ENCODE measurements around the gene KCNQ2.
"Not testable (repeated sequence)": the region's sequence is repeated elsewhere in the genome, so short reads cannot be mapped to it uniquely, and the experiment has no call there.

The KCNQ2 gene

GRCh38 chr20:63488315-63489251 is 16.1 kb upstream of the KCNQ2 start:
- DNase-seq = no peak

DNA sequence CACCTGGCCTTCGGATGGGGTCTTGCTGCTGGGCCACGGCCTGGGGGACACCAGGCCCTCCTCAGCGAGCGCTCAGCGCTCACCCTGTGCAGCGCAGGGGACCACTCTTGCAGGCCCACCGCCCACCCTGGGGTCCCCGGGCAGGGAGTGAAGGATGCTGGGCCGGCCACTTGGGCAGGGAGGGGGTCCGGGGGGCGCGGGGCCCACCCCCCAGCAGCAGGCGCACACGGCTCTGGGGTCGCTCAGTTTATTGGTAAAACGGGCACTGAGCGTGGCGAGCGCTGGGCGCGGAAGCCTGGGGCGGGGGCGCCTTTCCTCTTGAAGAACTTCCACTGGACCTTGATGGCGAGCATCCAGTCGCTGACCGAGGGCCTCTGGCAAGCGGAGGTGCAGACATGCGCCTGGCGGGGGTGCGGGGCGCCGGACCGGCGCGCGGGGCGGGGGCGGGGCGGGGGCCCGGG is 15.4 kb upstream of the KCNQ2 start:
- no peak for DNase-seq

- no peak for DNase-seq
These were observed 14.8 kb upstream of the KCNQ2 start for GRCh38 chr20:63487116-63487764.

- DNase-seq = no peak
These were observed 13.9 kb upstream of the KCNQ2 start for GRCh38 chr20:63486300-63486855.

GRCh38 chr20:63484651-63485403 is 12.4 kb upstream of the KCNQ2 start:
- no peak for DNase-seq

- DNase-seq = no peak
These were observed 11.8 kb upstream of the KCNQ2 start for GRCh38 chr20:63484236-63484635.

- no peak for DNase-seq
These were observed 11.4 kb upstream of the KCNQ2 start for GRCh38 chr20:63483834-63484233.

- DNase-seq = no peak
These were observed 9.6 kb upstream of the KCNQ2 start for GRCh38 chr20:63482021-63482587.

DNA sequence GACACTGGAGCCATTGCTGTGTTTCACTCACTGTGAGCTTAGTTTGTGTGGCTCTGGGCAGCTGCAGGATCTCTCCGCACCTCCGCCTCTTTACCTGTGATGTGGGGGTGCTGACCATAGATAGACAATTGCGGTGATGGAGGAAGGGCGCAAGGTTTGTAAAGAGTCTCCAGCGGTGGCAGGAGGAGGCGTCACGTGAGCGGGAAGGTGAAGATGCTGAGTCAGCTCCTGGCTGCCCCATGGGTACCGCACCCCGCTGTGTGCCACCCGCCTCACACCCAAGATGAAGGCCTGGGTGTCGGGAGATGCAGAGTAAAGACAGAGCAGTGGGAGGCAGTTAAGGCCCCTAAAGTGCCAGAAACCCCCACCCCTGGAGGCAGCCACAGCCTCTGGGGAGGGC is 9.0 kb upstream of the KCNQ2 start:
- DNase-seq = no peak

- DNase-seq = not testable (repeated sequence)
These were observed 7.4 kb upstream of the KCNQ2 start for GRCh38 chr20:63479695-63480419.

DNA sequence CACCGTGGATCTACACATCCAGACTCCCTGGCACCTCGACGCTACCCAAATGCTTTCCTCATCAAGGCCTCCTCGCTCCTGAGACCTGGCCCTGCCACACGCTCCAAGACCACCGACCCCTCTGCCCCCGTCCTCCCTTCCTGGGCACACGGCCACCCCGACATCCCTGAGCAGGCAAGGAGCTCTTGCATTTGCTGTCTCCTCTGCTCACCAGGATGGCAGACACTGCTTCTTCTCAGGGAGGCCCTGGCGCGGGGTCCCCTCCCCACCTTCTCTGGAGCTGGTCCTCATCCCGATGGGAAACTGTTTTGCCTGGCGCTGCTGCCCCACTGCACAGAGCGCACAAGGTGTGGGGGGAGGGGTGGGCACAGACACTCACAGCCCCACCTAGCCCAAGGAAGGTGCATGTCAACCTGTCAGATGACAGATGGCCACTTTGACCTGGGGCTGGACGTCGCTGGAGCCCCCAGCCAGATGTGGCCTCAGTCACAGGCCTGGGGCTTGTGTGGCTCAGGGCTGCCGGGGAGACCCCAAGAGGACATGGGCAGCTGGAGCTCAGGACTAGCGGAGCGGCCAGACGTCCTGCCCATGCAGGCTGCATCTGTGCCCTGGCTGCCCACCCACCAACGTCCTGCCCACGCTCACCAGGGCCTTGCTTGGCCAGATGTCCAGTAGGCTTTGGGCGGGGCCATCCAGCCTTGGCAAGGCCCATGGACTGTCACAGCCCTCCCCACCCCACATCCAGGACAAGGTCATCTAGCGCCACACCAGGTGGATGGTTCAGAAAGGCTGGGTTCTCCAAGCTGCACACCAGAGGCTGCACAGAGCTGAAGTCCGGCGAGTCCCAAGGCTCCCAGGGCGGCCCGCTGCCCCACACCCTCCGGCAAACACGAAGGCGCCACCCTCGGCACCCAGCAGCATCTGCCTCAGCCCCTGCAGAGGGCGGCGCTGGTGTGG is 6.2 kb upstream of the KCNQ2 start:
- DNase-seq = no peak

GRCh38 chr20:63477944-63478343 is 5.5 kb upstream of the KCNQ2 start:
- DNase-seq = no peak

DNA sequence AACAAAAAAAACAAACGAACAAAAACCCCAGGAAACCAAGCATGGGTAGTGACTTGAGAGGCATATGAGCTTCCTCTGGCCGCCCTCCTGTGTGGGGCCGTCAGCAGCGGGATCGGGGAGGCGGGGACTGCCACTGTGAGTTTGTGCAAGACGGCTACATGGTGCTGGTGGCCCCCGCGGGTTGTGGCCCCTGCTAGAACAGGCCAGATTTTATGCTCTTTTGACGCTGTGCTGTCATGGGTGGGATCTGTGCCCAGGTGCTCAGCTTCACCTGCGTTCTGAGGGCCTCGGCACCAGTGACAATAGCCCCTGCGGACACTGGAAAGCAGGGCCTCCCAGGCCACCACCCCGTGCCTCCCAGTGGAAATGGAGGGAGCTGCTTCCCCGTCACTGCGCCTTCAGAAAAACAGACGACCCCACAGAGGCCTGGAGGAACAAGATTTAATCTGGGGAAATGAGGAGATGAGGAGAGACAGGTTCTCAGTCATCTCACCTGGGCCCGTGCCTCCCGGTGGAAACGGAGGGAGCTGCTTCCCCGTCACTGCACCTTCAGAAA is 4.7 kb upstream of the KCNQ2 start:
- no peak for DNase-seq

- DNase-seq = no peak
These were observed 2.8 kb upstream of the KCNQ2 start for GRCh38 chr20:63475209-63475608.

DNA sequence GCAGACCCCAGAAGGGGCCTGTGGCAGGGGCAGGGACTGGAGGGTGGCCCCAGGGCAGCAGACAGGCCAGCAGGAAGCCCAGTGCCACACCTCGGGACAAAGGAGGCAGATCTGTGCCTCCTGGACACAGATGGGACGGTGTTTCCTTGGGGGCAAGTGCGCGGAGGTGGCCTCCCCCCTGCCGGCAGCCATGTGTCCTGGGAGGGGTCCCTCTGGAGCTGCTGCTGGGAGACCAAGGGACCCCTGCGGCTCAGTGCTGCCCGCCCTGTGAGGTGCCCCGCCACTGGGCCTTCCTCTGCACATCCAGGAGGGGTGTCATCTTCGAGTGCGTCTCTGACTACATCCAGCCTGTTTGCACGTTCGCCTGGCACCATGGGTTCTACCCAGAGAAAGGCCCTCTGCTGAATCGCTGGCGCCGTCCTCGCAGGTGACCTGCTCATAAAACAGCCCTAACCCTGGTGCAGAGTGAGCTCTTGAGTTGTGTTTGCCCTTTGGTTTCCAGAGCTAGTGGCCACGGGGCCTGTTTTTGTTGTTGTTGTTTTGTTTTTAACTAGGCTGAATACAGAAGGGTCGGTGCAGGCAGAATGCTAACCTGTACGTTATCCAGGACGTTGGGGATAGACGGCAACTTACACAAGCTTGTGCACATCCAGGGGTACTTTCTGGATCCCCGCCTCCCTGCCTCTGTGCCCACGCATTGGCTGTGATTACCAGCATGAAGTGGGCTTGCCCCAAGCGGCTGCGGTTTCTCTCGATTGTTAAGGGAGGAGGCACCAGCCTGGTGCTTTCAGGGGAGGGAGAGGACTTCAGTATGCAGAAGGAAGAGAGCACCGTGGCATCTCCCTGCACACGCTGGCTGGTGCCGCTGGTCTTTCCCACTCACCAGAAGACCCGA is 1.3 kb upstream of the KCNQ2 start:
- DNase-seq = no peak

- no peak for DNase-seq
These were observed 471 bp upstream of the KCNQ2 start for GRCh38 chr20:63472862-63473390.

DNA sequence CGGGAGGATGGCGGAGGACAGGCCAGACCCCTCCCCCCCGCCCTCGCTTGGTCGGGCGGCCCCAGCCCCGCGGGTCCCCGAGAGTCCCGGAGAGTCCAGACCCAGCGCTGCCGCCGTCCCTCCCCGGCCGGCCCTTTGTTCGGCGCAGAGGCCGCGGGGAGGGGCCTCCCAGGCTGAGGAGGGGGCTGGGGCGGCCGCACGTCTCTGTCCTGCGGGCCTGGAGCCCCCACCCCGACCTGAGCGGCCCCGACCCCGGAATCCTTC is 806 bp downstream of the KCNQ2 start:
- no peak for DNase-seq

- DNase-seq = no peak
These were observed 1.3 kb downstream of the KCNQ2 start for GRCh38 chr20:63471002-63471716.

- no peak for DNase-seq
These were observed 2.0 kb downstream of the KCNQ2 start for GRCh38 chr20:63470410-63470809.

Data from CD4-positive, alpha-beta T cell treated with Interferon alpha-2 for 1 hour (primary cell).